Middle frontal gyrus (tissue), 1 donor: ENCODE results near the gene TIGD2.
"Not testable (repeated sequence)": the region's sequence is repeated elsewhere in the genome, so short reads cannot be mapped to it uniquely, and the experiment has no call there.

Source experiments
- DNase-seq: peaks from one replicate; pipeline ENCODE4 v3.0.0-alpha.2; 2015; ENCODE audit warnings: low spot score; ENCODE audit errors: extremely low spot score

TIGD2 gene

DNA sequence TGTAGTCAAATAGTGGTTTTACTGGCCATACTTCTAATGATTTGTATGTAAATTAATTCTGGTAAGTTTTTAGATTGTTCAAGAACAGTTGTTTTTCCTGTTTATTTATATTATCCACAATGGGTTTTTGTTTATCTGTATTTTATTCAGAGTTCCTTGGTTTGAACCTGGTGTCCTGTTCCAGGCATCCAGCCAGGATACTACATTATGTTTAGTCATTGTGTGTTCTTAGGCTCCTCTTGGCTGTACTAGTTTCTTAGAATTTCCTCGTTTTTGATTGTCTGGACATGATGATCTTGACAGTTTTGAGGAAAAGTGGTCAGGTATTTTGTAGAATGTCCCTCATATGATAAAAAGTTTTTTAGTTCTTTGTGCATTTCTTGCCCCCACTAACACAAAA lies 7.8 kb downstream of the TIGD2 start:
- no peak for DNase-seq

DNA sequence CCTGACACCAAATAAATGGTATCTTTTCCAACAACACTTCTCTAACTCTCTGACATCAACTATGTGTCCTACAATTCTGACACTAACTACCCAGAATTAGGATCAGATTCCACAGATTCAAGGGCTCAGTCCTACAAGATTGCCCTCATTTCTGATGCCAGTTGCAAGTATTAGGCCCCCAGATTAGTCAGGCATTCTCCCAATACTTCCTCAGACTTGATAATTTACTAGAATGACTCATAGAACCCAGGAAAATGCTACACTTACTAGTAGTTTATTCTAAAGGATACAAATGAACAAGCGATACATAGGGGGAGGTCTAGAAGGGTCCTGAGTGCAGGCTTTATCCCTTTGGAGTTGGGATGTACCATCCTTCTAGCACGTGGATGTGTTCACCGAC lies 8.5 kb downstream of the TIGD2 start:
- no peak for DNase-seq

DNA sequence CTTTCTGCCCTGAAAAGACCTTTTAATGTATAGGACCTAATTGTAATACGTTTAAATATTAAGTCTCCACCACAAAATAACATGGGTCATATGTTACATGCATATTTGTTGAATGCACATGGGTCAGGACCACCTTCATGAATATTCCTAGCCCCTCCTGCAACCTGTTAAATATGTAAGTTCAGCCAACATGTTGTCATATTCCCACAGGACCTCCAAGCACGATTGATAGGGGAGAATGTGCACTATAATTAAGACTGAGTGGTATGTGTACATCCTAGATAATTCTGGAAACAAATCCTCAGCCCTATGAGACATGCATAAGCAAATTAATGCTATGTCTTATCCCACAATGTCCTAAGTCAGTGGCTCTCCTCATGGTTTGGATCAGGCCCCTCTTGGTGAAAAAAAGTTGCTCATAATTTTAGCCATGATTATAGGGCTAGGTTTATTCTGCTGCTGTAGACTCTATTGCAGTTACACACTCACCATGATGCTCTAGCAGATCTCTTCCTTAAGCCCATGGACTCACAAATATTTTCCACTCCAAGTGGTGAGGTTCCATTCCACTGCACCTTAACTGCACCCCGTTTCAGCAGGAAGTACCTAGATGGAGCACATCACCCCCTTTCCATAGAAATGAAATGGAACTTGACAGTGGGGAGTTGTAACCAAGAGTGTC lies 10.2 kb downstream of the TIGD2 start:
- no peak for DNase-seq

DNA sequence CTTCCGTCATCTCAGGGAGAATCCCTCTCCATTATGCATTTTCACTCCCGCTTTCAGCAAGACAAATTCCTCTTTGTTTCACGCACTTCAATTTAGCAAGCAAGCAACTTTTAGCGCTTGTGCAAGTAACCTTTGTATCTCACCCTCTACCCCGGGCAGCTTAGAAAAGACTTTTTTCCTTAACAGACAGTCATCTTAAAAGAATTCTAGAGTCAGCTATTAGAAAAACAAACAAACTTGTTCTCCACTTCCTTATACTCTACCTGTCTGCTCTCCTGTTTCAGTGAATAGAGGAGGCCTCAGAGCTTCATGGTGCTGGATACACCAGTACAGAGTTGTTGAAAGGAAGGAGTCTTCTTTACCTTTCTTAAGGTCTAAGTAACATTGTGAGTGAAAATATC lies 12.1 kb downstream of the TIGD2 start:
- DNase-seq, result no peak

DNA sequence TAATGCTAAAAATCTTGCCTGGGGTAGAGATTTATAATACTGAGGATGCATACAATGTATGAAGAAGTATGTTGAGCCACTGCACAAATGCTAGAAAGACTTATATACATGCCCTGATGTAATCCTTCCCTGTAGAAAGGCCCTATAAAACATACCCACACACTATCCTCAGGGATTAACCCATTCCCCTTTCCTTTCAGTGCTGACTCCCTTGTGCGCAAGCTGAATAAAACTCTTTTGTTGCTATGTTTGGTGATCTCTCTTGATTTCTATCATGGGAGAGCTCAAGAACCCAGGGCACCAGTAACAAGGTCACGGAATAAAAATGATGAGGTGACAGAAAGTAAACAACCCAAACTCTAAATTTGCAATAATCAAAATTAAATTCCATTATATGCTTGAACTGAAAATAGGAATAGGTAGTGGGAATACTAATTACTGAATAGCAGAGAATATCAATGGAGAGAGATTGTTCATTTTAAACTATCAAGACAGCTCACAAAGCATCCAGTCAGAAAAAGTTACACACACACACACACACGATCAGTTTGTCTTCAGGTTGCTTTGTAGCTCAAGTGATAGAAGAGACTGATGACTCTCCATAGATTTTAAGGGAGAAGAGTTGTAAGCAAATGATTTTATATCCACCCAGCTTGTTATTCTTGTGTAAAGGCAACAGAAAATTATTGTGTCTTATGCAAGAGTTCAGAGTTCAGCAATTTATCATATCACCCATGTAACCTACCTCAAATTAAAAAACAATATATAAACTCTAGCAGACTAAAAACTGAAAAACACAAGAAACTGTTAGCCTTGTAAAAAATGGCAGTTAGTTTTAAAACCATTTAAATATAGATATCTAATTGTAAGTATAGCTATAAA lies 14.8 kb downstream of the TIGD2 start:
- DNase-seq, result no peak

DNA sequence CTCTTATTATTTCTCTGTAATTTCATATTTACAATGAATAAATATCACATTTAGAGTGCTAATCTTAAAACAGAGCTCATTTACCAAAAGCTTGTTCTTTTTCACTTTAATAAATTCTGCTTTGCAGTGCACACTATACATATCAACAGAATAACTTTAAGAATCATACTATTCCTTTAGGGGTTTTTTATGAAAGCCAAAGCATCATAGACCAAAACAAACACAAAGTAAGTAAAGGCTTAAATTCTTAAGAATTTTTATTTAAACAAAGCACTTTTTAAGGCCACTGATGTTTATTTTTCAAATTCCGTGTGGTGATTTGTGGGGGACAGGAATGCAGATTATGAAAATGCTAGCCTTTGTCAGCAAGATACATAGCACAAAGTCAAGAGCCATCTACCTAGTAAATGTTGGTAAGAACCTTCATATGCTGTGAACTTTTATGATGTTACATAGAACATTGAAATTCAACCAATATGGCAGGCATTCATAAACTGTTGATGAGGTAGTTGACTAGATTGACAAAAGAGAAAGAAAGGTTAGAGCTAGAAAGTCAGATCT lies 17.8 kb downstream of the TIGD2 start:
- DNase-seq, result no peak

DNA sequence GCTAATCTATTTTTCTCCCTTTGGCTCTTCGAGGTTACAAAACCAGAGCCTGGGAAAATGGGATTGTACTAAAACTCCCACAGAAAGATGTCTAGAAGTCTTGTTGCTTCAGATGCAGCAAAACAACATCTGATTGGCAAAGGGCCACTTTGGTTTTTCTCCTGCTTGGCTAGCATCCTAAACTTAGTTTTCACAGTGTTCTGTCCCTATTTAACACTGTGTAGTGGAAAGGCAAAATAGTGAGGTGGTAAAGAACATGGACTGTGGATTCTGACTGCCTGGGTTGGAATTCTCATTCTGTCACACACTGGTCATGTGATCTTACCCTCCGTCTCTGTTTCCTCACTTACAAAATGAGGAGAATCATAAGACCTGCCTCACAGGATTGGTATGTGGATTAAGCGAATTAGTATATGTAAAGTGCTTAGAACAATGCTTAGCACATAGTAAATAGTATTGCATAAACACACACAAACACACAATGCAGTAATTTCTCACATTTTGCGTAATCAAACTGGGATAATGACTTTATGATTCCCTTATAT lies 23.5 kb downstream of the TIGD2 start:
- DNase-seq, result no peak

DNA sequence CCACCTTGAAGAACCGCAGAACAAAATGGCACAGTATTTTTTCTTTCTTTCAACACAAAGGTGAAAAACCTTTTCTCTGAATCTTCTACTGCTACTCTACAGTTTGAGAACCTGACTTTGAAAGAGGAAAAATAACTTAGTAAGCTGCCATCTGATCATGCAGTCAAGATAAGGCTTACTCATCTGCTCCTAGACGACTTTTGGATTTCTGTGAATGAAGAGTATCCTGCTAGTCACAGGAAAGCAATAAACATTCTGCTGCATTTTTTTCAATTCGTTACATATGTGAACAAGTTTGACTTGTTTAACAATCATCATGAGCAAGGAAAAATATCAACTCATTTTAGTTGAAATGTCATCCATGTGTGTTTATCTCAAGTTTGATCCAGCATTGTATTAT lies 25.2 kb downstream of the TIGD2 start:
- DNase-seq, result no peak

DNA sequence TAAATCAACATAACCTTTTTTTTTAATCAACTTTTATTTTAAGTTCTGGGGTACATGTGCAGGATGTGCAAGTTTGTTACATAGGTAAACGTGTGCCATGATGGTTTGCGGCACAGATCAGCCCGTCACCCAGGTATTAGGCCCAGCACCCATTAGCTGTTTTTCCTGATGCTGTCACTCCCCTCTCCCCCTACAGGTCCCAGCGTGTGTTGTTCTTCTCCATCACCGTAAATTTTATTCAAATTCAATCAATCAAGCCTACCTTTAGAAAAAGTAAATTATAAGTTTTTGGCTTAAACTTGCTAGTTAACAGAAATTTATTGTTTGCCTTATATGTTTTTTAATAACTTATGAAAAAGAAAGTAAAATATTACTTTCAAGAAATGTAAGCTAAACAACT lies 25.9 kb downstream of the TIGD2 start:
- DNase-seq, result no peak

DNA sequence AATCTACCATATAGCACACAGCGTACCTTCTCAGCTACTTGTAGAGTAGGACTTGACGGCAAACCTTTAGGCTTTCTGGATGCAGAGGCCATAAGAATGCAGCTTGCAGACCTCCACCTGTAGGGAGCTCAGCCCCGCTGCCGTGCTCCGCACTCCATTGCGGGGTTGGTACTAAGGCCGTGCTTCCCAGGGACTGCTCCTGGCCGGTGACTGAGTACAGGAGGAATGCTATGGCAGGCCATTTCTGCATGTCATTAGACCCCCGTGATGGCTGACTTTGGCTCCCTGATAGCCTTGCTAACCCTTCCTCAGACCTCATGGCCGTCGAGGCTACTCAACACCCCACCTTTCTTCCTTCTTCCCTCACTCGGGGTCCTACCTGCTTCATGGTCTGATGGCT lies 26.4 kb downstream of the TIGD2 start:
- DNase-seq, result no peak

DNA sequence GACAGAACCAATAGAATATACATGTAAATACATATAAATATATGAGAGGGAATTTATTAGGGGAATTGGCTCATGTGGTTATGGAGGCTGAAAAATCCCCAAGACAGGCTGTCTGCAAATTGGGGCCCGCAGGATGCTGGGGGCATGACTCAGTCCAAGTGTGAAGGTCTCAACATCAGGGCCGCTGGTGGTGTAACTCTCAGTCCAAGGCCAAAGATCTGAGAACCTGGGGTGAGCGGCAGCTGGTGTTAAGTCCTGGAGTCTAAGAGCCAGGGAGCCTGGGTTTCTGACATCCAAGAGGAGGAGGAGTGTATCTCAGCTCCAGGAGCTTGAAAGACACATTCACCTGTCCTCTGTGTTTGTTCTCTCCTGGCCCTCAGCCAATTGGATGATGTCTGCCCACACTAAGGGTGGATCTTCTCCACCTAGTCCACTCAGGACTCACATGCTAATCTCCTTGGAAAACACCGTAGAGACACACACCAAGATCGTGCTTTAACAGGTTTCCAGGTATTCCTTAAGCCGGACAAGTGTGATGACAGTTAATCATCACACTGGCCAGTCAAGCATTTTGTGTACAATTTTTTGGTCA lies 28.9 kb downstream of the TIGD2 start:
- DNase-seq, result no peak

DNA sequence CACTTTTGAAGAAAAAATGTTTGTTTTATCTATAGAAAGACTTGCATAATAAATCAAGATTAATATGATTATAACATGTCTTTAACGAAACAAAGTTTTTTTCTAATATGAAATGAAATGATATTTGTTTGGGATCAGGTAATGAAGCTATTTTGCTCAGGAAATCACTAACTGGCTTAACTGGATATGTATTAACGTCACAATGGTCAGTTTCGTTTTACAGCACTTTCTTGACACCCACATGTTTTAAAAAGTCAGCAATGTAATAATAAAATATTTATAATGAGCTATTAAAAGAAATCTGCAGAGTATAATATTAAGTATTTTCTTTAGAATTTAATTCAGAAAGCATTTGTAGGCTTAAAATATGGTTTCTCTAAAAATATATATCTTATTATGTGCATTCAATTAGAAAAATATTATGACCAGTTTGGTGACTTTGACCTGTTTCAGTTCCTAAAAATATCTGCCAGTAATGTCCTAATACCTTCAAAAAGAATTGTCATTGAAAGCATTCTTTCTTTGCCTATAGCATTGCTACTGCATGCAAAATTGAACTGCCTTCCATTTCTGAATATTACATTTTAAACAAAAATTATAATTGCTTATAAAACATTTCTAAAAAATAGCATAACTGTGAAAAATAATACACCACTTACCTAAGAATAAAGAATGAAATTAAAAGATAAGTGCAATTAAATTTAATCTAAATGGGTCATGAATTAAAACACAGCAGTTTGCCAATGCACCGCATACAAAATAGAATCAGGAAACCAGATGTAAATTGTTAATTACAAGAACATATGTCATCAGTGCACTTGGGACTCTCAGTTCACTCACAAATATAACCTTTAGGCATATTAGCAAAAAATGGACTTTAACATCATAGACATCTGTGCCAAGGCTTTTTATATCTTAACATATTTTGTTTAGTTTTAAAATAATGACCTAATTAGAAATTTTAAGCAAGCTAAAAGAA lies 31.6 kb downstream of the TIGD2 start:
- DNase-seq, result no peak

DNA sequence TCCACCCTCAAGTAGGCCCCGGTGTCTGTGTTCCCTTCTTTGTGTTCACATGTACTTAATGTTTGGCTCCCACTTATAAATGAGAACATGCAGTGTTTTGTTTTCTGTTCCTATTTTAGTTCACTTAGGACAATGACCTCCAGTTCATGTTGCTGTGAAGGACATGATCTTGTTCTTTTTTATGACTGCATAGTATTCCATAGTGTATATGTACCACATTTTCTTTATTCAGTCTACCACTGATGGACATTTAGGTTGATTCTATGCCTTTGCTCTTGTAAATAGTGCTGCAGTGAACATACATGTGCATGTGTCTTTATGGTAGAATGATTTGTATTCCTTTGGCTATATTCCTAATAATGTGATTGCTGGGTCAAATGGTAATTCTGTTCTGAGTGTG lies 33.3 kb downstream of the TIGD2 start:
- not testable (repeated sequence) for DNase-seq

DNA sequence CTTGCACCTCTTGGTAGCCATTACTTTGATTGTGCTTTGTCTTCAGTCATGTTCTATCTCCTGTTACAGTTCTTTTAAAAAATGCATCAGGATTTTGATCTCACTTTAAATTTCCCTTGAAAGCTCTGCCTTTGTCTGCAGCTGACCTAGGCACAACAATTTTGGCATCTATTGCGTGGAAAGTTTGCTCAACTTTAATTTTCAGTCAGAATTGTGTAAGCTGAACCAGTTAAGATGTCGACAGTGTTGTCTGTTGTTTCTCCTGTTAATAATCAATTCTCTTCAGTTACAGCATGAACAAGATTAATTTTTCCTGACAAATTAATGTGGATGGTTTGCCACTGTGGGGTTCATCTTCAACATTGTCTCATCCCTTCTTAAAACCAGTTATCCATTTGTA lies 34.9 kb downstream of the TIGD2 start:
- no peak for DNase-seq

DNA sequence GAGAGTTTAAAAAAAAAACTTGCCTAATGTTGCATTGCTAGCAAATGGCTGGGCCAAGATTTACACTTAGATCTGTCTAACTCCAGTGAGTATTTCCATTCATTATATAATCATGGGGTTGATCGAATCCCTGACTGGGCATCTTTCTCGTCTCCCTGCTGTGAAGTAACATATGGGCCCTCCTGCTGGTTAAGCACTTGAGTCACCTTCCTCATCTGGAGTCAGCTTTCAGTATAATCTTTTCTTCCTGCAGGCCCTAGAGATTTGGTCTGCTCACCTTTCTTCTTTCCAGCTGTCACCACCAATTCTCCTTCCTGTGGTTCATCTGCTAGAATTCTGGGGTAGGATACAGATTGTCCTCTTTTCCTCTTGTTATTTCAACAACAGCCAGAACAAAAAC lies 41.6 kb downstream of the TIGD2 start:
- DNase-seq, result no peak

DNA sequence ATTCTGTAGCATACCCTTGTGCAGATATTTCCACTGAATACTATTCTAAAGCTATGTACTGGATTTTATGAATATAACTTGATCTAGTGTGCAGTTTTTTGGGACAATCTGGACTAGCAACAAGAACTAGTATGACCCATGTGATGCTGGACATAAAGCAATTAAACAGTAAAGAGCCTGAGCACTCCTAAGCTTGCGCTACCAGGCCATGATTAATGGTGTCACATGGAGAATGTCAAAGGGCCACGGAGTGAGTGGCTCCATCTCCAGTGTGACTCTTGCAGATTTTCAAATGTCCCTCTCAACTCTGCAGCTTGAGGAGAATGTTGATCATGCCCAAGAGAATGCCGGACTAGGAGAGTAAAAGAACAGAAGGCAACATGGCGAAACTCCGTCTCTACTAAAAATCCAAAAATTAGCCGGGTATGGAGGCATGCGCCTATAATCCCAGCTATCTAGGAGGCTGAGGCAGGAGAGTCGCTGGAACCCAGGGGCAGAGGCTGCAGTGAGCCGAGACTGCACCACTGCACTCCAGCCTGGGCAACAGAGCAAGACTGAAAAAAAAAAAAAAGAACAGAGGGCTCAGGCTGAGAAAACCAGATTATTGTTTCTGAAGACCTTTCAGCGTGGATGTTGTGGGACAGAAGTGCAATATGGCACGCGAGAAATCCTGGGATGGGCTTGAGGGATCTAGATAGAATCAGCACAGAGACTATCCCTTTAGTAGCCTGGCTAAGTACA lies 45.0 kb downstream of the TIGD2 start:
- no peak for DNase-seq

DNA sequence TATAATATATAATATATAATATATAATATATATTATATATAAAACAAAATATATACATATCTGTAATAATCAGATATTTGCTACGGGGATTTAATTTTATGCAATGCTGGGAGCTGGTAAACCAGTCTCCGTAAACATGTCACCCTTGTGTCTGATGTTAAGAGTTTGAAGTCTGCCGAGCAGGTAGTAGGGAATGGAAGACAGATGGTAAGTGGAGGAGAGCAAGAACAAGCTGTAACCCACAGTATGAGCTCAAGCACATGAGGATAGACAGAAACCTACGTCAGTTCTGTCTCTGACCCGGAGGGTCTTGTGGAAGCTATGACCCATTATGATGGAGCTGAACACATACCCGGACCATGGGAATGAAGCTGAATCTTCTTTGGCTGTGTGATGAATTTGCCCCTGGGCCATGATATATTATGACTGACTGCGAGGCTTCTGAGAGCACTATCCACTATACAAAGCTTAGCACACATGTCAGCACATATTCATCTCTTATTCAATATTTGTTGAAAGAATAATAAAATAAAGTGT lies 46.2 kb downstream of the TIGD2 start:
- no peak for DNase-seq

DNA sequence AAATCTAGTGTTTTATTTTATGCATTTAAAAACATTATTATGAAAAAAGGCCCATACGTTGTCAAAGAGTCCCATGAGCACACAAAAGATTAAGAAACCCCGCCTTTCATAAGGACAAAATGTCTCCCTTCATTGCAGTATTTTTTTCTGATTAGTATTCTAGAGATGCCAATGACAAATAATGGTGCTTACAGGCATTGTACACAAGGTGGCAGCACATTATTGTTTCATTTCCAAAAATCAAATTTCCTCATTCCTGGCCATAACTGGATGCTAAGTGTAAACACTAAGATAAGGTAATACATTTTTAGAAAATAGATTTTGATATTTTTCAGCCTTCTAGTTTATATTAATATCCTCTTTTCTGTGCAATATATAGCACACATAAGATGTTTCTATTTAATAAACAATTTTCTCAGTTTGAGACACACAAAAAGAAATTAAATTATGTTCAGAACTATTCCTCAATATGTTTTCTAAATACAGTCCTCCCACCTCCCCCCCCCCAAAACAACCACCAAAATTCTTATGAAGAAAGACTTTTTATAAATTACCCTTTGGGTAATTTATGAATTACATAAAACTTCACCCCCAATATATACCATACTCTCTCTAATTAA lies 47.7 kb downstream of the TIGD2 start:
- peak; percentile 50 for DNase-seq

DNA sequence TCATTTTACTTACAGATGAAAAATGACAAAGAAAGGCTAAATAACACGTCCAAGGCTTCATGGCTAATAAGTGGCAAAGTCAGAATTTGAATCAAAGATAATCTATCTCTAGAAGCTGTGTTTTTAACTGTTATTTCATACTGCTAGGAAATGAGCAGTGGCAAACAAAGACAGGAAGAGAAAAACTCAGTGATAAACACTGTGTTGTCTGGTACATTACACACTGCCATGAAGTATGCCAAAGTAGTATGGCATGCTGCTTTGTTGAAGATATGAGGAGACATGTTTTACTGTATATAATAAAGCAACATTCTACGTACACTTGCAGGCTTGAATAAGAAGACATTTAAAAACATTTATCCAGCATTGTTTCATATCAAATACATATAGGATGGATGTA lies 49.5 kb downstream of the TIGD2 start:
- DNase-seq, result no peak
